Inferior parietal cortex (tissue), 1 donor: Measurements from ENCODE around the gene BIVM.
"Not testable (repeated sequence)": the region's sequence is repeated elsewhere in the genome, so short reads cannot be mapped to it uniquely, and the experiment has no call there.

Experiments used
- DNase-seq: peaks from one replicate; pipeline ENCODE4 v3.0.0-alpha.2; 2016; ENCODE audit errors: extremely low spot score

Gene BIVM, protein sequence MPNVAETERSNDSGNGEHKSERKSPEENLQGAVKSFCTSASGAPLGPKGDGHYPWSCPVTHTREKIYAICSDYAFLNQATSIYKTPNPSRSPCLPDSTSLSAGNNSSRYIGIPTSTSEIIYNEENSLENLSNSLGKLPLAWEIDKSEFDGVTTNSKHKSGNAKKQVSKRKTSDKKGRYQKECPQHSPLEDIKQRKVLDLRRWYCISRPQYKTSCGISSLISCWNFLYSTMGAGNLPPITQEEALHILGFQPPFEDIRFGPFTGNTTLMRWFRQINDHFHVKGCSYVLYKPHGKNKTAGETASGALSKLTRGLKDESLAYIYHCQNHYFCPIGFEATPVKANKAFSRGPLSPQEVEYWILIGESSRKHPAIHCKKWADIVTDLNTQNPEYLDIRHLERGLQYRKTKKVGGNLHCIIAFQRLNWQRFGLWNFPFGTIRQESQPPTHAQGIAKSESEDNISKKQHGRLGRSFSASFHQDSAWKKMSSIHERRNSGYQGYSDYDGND

DNA sequence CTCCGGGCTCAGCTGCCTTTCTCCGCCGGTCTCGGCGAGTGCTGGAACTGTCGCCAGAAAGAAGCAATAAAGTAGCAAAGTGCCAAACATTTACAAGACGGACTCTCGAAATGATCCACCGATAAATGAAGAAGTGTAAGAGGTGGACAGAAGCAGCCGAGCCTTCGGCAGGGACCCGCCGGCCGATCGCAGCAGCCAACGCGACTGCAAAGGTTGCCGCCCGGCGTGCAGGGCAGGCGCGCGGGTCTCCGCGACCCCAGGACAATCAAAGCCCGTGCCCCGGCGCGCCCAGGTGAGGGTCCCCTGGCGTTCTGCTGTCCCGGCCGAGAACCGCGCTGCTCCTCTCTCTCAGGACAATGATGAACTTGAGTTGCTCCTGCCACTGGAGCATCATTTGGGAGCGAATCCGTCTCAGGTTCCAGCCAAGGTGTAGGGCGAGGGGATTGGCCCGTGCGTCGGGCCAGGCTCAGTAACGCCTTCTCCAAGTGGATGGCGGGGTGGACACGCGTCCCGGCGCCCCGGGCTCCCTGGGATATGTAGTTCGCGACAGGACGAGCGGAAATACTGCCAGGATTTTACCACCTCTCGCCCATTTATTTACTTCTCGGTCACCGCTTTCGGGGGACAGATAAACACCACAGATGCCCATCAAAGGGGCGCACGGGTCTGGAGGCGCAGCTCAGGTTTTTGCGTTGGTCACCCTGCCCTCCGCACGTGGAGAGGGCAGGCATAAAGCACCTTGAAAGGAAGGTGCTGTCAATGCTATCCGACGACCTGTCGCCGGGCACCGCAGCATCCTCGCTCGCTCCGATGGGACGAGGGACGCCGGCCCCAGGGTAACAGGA is at the start of gene BIVM, which contains the start of gene POGLUT2:
Gene BIVM, plus strand, starts transcription at position 539 of the 845 bp plus-strand sequence. CDS start 8,149 bp downstream, outside the sequence.
Gene POGLUT2, minus strand, starts transcription at position 396 of the 845 bp plus-strand sequence. Its CDS starts 306 bp downstream, at position 90.
- peak; percentile 89 for DNase-seq

DNA sequence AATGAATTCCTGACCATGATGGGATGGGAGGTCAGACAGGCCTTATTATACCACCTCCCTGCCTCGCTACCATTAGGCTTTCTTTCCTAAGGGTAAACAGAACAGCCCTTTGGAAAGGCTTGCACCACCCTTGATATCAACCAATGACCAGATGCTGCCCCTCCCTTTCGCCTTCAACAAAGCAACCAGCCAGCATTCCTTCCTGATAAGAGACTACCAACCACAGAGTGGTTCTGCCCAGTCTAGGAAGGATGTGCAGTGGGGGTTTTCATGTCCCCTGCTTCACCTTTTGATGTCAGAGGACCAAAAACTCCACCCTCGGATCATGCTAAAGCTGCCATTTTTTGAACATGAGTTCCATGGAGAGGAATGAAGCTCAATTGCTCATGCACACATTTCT is 47.0 kb upstream of the BIVM start:
- no peak for DNase-seq

DNA sequence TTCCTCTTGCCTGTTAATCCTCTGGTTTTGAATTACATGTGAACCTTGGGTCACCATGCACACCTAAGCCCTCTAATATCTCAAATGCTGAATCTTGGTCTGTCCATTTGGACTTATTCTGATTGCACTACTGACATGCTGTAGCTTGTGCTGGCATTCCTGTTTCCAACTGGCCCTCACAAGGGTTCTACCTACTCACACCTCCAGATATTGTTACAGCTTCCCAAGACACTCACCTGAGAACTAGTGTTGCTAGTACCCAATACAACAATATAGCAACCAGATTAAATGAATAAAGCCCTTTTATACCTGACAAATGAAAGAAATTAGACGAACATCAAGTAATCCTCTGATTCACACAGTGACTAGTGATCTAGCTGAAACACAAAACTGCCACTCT is 41.9 kb upstream of the BIVM start:
- no peak for DNase-seq

- DNase-seq, result no peak
These were observed 40.1 kb upstream of the BIVM start for GRCh38 chr13:102758842-102759241.

DNA sequence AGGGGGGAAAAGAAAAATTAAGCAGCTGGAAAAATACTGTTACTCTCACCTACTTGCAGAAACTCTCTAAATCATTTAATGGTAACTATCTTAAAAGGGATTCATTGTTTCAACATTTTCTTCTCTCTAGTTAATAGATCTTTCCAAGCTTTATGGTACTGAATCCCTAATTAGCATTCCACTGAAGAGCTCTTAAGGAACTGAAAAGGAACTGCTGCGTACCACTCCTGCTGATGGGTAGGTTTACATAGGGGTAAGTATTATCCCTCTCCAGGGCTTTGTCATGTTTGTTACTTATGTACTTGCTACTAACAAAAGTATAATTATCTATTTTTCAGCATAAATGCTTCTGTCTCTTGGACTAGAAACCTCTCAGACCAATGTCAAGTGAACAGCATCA is 37.8 kb upstream of the BIVM start:
- no peak for DNase-seq

- DNase-seq, result no peak
These were observed 35.2 kb upstream of the BIVM start for GRCh38 chr13:102763741-102764140.

DNA sequence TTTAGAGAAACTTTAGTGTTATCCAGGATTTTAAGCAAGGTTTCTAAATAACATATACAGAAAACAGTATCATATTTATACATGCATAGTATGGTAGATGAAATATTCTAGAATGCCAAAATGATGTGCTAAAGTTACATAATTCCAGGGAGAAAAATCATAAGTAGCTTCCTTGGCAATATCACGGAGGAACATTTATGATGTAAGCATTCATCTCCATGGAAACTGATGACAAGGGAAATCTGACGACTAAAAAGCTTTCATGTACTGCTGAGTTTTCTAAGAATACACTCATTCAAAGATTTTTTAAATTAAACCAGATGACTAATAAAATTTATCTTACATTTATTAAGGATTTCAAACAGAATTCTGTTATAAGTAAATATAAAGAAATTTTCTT is 30.0 kb upstream of the BIVM start:
- DNase-seq, result no peak

DNA sequence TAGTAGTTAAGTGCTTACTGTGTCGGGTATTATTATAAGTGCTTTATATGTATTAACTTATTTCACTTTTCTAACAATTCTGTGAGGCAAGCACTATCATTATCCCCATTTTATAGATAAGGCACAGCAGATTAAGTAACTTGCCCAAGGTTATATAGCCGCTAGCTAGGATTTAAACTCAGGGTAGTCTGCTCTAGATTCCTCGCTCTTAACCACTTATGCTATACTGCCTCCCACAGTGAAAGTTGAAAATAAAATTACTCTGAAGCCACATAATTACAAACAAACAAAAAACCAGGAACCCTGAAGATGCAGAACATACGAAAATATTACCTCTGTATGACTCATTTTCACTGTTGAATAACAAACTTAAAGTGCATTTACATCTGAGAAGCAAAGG is 29.2 kb upstream of the BIVM start:
- DNase-seq, result peak; percentile 18

DNA sequence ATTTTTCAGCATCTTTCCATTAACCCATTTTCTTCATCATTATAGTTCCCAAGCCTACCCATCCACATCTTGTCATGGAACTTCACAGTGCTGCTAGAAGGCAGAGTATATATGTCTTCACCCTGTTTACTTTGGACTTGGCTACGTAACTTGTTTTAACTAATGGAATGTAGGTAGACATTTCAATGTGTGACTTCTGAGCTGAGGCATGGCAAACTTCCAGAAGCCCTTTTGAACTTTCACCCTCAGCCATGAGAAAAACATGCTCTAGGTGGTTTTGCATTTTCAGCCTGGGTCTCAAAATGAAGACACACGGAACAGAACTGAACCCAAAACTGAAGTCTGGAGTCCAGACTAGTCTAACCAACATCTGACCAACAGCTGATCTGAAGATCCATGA is 28.5 kb upstream of the BIVM start:
- no peak for DNase-seq

DNA sequence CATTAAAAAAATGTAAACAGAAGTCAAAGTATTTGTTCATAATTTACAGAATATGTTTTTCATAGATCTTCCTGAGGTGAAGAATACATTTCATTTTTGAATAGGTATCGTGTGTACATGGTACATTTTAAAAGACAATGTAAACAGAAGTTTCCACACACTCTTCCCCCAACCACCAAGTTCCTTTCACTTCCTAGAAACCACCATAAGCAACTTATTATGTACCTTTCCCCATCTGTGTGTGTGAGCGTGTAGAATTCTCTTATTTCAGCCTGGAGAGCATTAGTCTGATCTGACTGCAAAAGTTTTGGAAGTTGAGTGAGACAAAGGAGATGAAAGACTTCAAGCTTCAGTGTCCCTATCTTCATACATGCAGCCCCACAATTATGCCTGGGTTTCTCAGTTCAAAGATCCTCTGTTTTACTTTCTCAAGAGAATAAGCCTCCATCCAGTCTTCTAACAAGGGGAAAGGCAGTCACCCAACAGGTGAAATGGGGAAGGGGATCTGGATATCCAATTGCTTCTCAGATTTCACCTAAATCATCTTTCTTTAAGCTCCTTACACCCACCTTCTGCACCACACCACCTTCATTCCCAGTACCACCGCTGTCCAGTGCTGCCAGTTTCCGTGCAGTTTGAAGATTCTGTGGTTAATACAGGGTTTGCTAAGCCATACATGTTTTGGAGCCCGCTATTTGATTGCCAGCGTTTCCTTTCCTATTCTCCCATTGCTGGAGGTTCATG is 27.4 kb upstream of the BIVM start:
- DNase-seq, result no peak

GRCh38 chr13:102772042-102772425 is 26.9 kb upstream of the BIVM start:
- DNase-seq, result no peak

DNA sequence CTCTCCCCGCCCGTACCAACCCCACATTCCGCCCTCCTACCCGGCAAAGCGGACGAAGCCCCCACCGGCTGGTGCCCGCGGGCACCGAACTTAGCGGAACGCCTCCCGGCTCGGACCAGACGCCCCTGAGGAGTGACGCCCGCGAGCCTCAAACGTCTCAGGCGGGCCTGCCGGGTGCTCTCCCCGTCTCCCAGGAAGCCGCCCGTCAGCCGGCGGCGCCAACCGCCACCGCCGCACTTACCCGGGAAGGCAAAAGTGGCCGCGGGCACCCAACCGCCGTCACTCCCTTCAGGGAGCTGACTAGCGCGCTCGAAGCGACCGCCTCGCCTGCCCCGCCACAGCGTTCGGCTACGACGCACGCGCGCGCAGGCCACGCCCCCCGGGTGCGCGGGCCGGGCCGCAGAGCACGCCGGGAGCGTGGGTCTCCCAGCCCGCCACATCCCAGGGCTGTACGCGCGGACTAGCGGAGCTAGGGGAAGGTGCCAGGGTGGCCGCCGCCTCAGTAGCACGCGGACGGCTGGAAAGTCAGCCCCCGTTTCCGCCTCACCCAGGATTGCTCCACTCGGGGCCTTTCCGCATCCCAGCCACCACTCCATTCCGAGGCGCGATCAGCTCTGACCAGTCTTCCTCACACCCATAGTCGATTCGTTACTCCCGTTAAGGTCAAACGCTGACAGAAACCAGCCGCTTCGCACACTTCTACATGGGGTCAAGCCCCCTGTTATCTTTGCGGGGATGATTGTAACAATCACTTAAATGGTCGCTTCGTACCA is 25.3 kb upstream of the BIVM start, which contains the start of gene TEX30:
Gene TEX30, minus strand, starts transcription at position 346 of the 773 bp plus-strand sequence. CDS start 3,760 bp downstream, outside the sequence.
- DNase-seq, result peak; percentile 78

DNA sequence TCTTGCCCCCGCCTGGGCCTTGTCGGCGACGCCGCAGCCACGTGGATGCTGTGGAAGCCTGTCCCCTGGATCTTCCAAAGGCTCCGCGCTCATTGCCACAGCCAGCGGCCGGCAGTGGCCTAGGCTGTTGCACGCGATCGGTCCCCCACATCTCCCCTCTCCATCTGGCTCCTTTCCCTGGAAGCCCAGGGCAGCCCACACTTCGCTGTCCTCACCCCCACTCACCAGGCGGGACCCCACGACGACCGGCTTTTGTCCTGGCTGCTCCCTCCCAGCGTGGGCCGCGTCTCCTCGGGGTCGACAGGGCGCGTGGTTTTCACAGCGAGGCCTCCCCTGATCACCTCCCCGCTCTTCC is 24.7 kb upstream of the BIVM start:
- no peak for DNase-seq

DNA sequence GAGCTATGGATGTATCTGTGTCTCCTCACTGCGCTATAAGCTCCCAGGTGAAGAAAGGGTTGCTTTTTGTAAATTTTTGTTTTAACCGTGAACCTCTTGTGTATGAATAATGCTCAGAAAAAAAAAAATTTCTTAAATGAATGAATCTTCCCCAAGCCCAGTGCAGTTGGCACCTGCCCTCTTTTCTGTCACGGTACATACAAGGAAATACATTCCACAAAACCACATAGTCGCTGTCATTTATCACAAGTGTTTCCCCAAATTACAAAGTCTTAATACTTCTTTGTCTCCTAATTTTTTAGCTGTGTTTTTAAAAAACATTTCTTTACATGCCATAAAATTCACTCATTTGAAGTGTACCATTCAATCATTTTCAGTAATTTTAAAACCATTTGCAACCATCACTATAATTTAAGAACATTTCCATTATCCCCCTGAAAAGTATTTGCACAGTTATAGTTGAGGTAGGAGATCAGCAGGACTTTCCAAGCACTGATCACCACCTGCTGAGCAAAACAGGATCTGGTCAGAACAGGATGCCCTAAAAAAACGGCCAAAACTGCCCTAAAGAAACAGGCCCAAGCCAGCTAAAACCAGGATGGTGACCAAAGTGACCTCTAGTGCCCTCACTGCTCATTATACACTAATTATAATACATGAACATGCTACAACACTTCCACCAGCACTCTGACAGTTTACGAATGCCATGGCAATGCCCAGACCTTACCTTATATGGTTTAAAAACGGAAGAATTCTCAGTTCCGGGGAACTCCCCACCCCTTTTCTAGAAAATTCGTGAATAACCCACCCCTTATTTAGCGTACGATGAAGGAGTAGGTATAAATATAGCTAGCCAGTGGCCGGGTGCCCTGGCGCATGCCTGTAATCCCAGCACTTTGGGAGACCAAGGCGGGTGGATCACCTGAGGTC is 24.1 kb upstream of the BIVM start:
- DNase-seq, result no peak

DNA sequence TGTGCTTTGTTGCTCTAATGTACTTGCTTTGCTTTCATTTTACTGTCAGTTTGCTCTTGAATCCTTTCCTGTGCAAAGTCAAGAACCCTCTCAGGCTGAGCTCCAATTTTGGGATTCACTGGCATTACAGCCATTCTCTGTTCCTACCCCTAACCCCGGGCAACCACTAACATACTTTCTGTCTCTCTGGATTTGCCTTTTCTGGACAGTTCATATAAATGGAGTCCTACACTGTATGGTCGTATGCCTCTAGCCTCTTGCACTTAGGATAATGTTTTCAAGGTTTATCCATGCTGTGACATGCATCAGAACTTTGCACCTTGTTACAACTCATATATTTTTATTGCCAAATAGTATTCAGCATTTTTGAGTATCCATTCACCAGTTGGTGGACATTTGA is 22.6 kb upstream of the BIVM start:
- no peak for DNase-seq

DNA sequence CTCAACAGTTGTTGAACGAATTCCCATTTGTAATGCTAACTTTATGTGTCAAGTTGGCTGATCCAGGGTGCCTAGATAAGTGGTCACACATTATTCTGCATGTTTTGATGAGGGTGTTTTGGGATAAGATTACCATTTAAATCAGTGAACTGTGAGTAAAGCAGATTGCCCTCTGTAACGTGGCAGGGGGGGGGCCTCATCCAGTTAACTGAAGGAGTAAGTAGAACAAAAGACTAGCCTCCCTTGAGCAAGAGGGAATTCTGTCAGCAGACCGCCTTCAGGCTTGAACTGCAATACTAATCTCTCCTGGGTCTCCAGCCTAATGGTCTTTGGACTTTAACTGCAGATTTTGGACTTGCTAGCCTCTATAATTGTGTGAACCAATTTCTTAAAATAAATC is 21.2 kb upstream of the BIVM start:
- DNase-seq, result no peak

DNA sequence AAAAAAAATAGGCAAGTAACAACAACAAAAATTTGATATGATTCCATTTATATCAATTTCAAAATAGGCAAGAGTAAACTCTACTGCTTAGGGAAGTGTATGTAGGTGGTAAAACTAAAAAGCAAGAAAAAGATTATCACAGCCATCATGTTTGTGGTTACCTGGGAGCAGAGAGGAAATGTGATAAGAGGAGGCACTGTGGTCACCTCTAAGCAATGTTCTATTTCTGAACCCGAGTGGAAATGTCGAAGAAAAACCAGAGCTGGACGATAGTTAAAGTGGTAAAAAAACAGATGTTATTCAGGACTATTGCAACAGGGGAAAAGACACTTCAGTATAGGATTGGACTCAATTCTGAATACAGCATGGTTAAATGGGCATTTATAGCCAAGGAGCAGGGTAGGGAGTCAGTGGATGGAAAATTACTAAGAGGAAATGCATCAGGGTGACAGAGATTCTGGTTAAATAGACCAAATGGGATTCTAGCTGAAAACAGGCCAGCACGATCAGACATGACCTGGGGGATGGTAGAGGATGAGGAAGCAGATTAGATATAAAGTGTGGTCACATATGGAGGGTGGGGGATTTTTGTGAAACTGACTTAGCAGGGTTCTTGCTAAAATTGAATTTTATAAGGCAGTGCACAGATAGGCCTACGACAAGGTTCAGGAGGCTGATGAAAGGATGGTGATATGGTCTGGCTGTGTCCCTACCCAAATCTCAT is 19.3 kb upstream of the BIVM start:
- DNase-seq, result no peak

- DNase-seq, result not testable (repeated sequence)
These were observed 18.3 kb upstream of the BIVM start for GRCh38 chr13:102780656-102781055.

DNA sequence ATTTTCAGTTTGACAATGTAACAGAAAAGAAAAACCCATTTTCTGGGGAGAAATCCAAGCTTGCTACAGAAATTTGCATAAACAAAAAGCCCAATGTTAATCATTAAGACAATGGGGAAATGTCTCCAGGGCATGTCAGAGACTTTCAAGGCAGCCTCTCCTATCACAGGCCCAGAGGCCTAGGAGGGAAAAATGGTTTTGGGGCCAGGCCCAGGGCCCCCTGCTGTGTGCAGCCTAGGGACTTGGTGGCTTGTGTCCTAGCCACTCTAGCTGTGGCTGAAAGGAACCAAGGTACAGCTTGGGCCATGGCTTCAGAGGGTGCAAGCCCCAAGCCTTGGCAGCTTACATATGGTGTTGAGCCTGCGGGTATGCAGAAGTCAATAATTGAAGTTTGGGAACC is 17.3 kb upstream of the BIVM start:
- no peak for DNase-seq
